BLaER1 treated with 17β-estradiol and CSF1 and Interleukin-3, amounts not matched to agents 10 nM and 100 nM (cell line): Measurements from ENCODE around the gene RNF215.
A peak's percentile ranks its signal among the peaks of the same experiment; 100 is the strongest.

Source experiments
- H3K27ac ChIP-seq, 11 experiments: shearing (Covaris generic); formaldehyde crosslinking; 2 replicates each; pipeline ENCODE4 v1.8.1; 2022
- H3K27me3 ChIP-seq, 11 experiments: shearing (Covaris generic); formaldehyde crosslinking; 2 replicates each; pipeline ENCODE4 v1.8.1; 2022
- H3K36me3 ChIP-seq, 11 experiments: shearing (Covaris generic); formaldehyde crosslinking; 2 replicates each; pipeline ENCODE4 v1.8.1; 2022
- H3K4me1 ChIP-seq, 10 experiments: shearing (Covaris generic); formaldehyde crosslinking; 2 replicates each; pipeline ENCODE4 v1.8.1; 2022
- H3K4me2 ChIP-seq, 11 experiments: shearing (Covaris generic); formaldehyde crosslinking; 2 replicates each; pipeline ENCODE4 v1.8.1; 2022
- H3K4me3 ChIP-seq, 10 experiments: shearing (Covaris generic); formaldehyde crosslinking; 2 replicates each; pipeline ENCODE4 v1.8.1; 2022
- H3K9ac ChIP-seq, 11 experiments: shearing (Covaris generic); formaldehyde crosslinking; 2 replicates each; pipeline ENCODE4 v1.8.1; 2022
- H3K9me3 ChIP-seq, 11 experiments: shearing (Covaris generic); formaldehyde crosslinking; replicated peaks in 1 of 11; 2 replicates each; pipeline ENCODE4 v1.8.1; 2022
- H4K20me1 ChIP-seq, 11 experiments: shearing (Covaris generic); formaldehyde crosslinking; 2 replicates each; pipeline ENCODE4 v1.8.1; 2022
- Cebpa-rat ChIP-seq, 11 experiments: shearing (Covaris generic); IDR thresholded peaks; 2 replicates each; pipeline ENCODE4 v1.8.1; 2022

RNF215 gene

DNA sequence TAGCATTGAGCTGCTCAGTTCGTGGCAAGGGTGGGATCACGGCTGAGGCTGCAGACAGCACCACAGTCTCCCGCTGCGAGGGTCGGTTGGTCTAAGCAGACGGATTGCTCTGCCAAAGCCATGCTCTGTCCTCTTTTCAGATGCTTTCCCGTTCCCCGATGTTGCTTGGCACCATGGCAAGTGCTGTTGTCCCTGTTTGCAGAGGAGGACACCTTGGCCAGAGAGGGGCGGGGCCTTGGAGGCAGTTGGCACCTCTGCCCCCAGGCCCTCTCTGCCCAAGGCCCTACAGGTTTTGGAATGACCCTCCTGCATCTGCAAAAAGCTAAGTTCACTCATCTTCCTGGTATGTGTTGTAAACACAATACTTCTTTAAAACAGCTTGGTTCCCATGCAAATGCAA lies 18.8 kb downstream of the RNF215 start:
- TF ChIP-seq Cebpa-rat (IDR thresholded peaks at IDR 0.05) = no peak
- H3K4me2 ChIP-seq = peak overlapping the region in 8 of 11 experiments; percentile 10 to 59 (median 49); a peak in 12 of 22 replicates
- no peaks in the 10 kb centered on the region for H4K20me1 ChIP-seq
- H3K4me1 ChIP-seq = peaks cover 21 to 63% (median 55%) of the 10 kb centered on the region in 10 experiments
- H3K27ac ChIP-seq = no peak overlapping the region
- H3K27me3 ChIP-seq = no peaks in the 10 kb centered on the region
- peak overlapping the region in 3 of 11 experiments; percentile 26 to 34 (median 31); a peak in 3 of 22 replicates for H3K9ac ChIP-seq
- no peak overlapping the region for H3K4me3 ChIP-seq
- H3K9me3 ChIP-seq = no peaks in the 10 kb centered on the region
- H3K36me3 ChIP-seq = peaks cover 0 to 5% (median 0%) of the 10 kb centered on the region in 11 experiments; a peak in 1 of 22 replicates

GRCh38 chr22:30365891-30366290 lies 21.3 kb downstream of the RNF215 start:
- Histone ChIP-seq H3K27ac (peak overlapping the region in 1 of 11 experiments; percentile 15; a peak in 1 of 22 replicates), H3K4me2 (peak overlapping the region in 9 of 11 experiments; percentile 12 to 73 (median 63); a peak in 17 of 22 replicates), H3K4me1 (peaks cover 9 to 70% (median 54%) of the 10 kb centered on the region in 10 experiments; a peak in 18 of 20 replicates), H3K9ac (no peak overlapping the region; a peak in 1 of 22 replicates), H3K36me3 (peaks cover 0 to 5% (median 0%) of the 10 kb centered on the region in 11 experiments; a peak in 1 of 22 replicates), H4K20me1 (no peaks in the 10 kb centered on the region), H3K9me3 (no peaks in the 10 kb centered on the region), H3K4me3 (no peak overlapping the region), H3K27me3 (no peaks in the 10 kb centered on the region)
- TF ChIP-seq Cebpa-rat (IDR thresholded peaks at IDR 0.05) = no peak

DNA sequence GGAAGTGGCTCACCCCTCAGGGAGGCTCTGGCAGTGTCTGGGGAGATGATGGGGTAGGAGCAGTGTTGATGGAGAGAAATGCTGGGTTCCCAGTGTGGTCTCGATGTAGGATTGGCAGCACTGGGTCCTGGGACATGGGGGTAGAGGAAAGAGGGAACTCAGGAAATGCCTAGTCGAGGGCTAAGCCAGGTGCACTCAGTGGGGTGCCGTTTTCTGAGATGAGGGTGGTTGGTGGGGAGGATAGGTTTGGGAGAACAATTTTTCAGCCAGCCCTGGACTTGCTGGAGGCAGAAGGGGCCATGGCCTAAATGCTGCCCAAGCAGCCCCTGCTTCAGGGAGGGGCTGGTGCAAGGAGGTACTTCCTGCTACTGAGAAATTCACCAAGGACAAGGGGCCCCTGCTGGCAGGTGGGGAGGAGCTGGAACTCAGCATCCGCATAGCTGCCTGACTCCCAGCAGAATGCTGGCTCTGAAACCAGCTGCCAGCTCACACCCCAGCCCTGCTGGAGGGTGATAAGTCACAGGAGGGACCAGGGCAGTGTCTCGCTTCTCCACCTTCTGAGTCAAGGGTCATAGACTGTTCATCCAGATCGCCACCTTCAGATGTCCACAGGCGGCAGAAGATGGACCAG lies 24.4 kb downstream of the RNF215 start:
- Histone ChIP-seq H3K27ac (no peak overlapping the region), H3K4me3 (no peak overlapping the region), H3K27me3 (peaks cover 0 to 11% (median 7%) of the 10 kb centered on the region in 11 experiments; a peak in 12 of 22 replicates), H3K9ac (peak overlapping the region in 1 of 11 experiments; percentile 20; a peak in 1 of 22 replicates), H3K36me3 (peaks cover 0 to 5% (median 0%) of the 10 kb centered on the region in 11 experiments; a peak in 1 of 22 replicates), H3K9me3 (no peaks in the 10 kb centered on the region), H3K4me2 (peak overlapping the region in 8 of 11 experiments; percentile 32 to 73 (median 59); a peak in 16 of 22 replicates), H3K4me1 (peaks cover 2 to 47% (median 30%) of the 10 kb centered on the region in 10 experiments; a peak in 17 of 20 replicates), H4K20me1 (no peaks in the 10 kb centered on the region)
- TF ChIP-seq Cebpa-rat (IDR thresholded peaks at IDR 0.05) = no peak

DNA sequence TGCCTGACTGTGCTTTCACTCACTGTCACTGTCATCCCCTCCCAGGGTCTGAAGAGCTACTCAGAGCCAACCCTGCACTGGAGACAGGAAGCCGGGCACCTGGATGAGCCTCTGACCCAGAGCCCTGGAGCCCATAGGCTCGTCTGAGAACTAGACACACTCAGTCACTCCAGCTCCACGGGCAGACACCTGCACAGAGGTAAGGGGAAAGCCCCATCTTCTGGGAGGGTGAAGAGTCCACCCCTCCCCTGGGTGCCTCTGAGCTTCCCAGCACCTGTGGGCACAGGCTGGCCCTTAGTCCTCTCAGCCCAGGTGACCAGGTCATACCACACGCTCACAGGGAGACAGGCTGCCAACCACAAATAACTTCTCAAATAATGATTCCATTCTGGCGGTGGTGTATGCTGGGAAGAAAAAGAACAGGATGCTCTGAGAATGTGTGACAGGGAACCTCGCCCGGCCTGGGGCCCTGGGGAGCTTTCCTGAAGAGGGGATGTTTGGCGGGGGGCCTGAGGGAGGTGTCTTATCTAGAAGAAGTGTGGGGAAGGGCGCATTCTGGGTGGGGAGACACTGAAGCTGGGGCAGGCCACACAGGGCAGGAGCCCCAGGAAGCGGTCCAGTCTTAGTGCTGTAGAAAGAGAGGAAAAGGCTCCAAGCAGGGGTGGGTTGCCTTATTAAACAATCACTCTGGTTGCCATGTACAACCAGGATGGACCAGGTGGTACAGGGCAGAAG lies 25.1 kb downstream of the RNF215 start:
- Histone ChIP-seq H3K36me3 (peaks cover 0 to 5% (median 0%) of the 10 kb centered on the region in 11 experiments; a peak in 1 of 22 replicates), H3K4me2 (peak overlapping the region in 8 of 11 experiments; percentile 32 to 73 (median 59); a peak in 16 of 22 replicates), H3K9ac (peak overlapping the region in 2 of 11 experiments; percentile 3 to 21; a peak in 1 of 22 replicates), H4K20me1 (no peaks in the 10 kb centered on the region), H3K27ac (no peak overlapping the region), H3K4me3 (no peak overlapping the region), H3K4me1 (peaks cover 8 to 53% (median 36%) of the 10 kb centered on the region in 10 experiments; a peak in 17 of 20 replicates), H3K27me3 (peaks cover 0 to 14% (median 10%) of the 10 kb centered on the region in 11 experiments; a peak in 12 of 22 replicates), H3K9me3 (no peaks in the 10 kb centered on the region)
- no peak for TF ChIP-seq Cebpa-rat (IDR thresholded peaks at IDR 0.05)

- TF ChIP-seq Cebpa-rat (IDR thresholded peaks at IDR 0.05) = no peak
- H3K4me3 ChIP-seq = no peak overlapping the region
- no peak overlapping the region for H3K9ac ChIP-seq
- H3K4me1 ChIP-seq = peaks cover 30 to 59% (median 43%) of the 10 kb centered on the region in 10 experiments
- H4K20me1 ChIP-seq = peaks cover 20 to 29% (median 27%) of the 10 kb centered on the region in 11 experiments; a peak in 21 of 22 replicates
- H3K27me3 ChIP-seq = peaks cover 0 to 15% (median 10%) of the 10 kb centered on the region in 11 experiments; a peak in 12 of 22 replicates
- H3K27ac ChIP-seq = no peak overlapping the region
- H3K4me2 ChIP-seq = no peak overlapping the region
- no peaks in the 10 kb centered on the region for H3K9me3 ChIP-seq
- peaks cover 7 to 14% (median 12%) of the 10 kb centered on the region in 11 experiments; a peak in 19 of 22 replicates for H3K36me3 ChIP-seq
Observed at GRCh38 chr22:30358541-30358940, 28.7 kb downstream of the RNF215 start.

GRCh38 chr22:30357650-30358215 lies 29.5 kb downstream of the RNF215 start:
- Histone ChIP-seq H3K4me1 (peaks cover 30 to 56% (median 38%) of the 10 kb centered on the region in 10 experiments), H3K36me3 (peaks cover 12 to 22% (median 17%) of the 10 kb centered on the region in 11 experiments), H3K27me3 (peaks cover 0 to 15% (median 10%) of the 10 kb centered on the region in 11 experiments; a peak in 12 of 22 replicates), H3K9ac (peak overlapping the region in 6 of 11 experiments; percentile 92 to 98 (median 94); a peak in 10 of 22 replicates), H3K9me3 (no peaks in the 10 kb centered on the region), H3K4me2 (peak overlapping the region; percentile 85 to 97 (median 92)), H4K20me1 (peaks cover 25 to 36% (median 33%) of the 10 kb centered on the region in 11 experiments; a peak in 21 of 22 replicates), H3K27ac (no peak overlapping the region), H3K4me3 (peak overlapping the region in 9 of 10 experiments; percentile 82 to 99 (median 93); a peak in 15 of 20 replicates)
- no peak for TF ChIP-seq Cebpa-rat (IDR thresholded peaks at IDR 0.05)

DNA sequence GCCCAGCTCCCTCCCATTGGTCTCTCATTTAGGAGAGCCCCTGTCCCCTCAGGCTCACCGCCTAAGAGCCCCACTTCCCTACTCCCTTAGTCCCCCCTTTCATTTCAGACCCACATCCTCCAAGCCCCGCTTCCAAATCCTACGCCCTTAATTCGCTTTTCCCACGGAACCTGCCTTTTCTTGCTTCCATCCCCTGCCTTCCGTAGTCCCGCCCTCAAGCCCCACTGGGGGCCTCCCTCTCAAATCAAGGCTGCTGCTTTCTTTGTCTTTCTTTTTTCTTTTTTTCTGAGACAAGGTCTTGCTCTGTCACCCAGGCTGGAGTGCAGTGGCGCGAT lies 30.0 kb downstream of the RNF215 start:
- no peaks in the 10 kb centered on the region for H3K9me3 ChIP-seq
- peaks cover 0 to 15% (median 10%) of the 10 kb centered on the region in 11 experiments; a peak in 12 of 22 replicates for H3K27me3 ChIP-seq
- H3K9ac ChIP-seq = peak overlapping the region; percentile 92 to 98 (median 93)
- no peak for TF ChIP-seq Cebpa-rat (IDR thresholded peaks at IDR 0.05)
- H3K4me3 ChIP-seq = peak overlapping the region; percentile 82 to 99 (median 92)
- peaks cover 18 to 27% (median 22%) of the 10 kb centered on the region in 11 experiments for H3K36me3 ChIP-seq
- peaks cover 31 to 41% (median 38%) of the 10 kb centered on the region in 11 experiments for H4K20me1 ChIP-seq
- peak overlapping the region; percentile 85 to 97 (median 92) for H3K4me2 ChIP-seq
- peaks cover 30 to 51% (median 33%) of the 10 kb centered on the region in 10 experiments for H3K4me1 ChIP-seq
- peak overlapping the region; percentile 88 to 96 (median 91); a peak in 21 of 22 replicates for H3K27ac ChIP-seq
